ENCODE data around the gene LPXN. TPM values are rescaled to one million over a fixed set of nuclear protein-coding genes. Genes with fewer than 3 reads are reported as not detected.

LPXN gene
- total RNA-seq, 4 donors from 2014 or later, result 4.7 to 5.4 (median 5.3) TPM

- TF ChIP-seq CTCF (IDR thresholded peaks at IDR 0.05) (no peak), POLR2AphosphoS5 (IDR thresholded peaks at IDR 0.05) (no peak), POLR2A (IDR thresholded peaks at IDR 0.05) (no peak), EP300 (IDR thresholded peaks at IDR 0.05) (no peak)
- H3K9me3 ChIP-seq, result no peaks in the 10 kb centered on the region
- no peaks in the 10 kb centered on the region for H3K27me3 ChIP-seq
- no peak for ATAC-seq
- no peaks in the 10 kb centered on the region for H3K36me3 ChIP-seq
- H3K4me3 ChIP-seq, result no peak overlapping the region
- H3K27ac ChIP-seq, result no peak overlapping the region
- no peaks in the 10 kb centered on the region for H3K4me1 ChIP-seq
Observed at GRCh38 chr11:58487170-58487569, 88.5 kb downstream of the LPXN start.

GRCh38 chr11:58485961-58486360 lies 89.7 kb downstream of the LPXN start:
- 63 to 89% methylated on average over 1 of the region's 1 CpG for WGBS, 2 donors (ENCODE audit: low coverage in 1 of 2)
- Histone ChIP-seq H3K27me3 (no peaks in the 10 kb centered on the region), H3K27ac (no peak overlapping the region), H3K4me3 (no peak overlapping the region), H3K36me3 (no peaks in the 10 kb centered on the region), H3K9me3 (no peaks in the 10 kb centered on the region), H3K4me1 (no peaks in the 10 kb centered on the region)
- TF ChIP-seq POLR2AphosphoS5 (IDR thresholded peaks at IDR 0.05) (no peak), POLR2A (IDR thresholded peaks at IDR 0.05) (no peak), CTCF (IDR thresholded peaks at IDR 0.05) (no peak), EP300 (IDR thresholded peaks at IDR 0.05) (no peak)
- no peak for ATAC-seq

Other genes with a start within 250 kb of the LPXN start
- gene OR5B17, start 216.8 kb downstream of the LPXN start, total RNA-seq, result not detected
- gene OR5B3, start 169.0 kb downstream of the LPXN start, total RNA-seq, result not detected
- not detected for gene OR5B2, start 147.7 kb downstream of the LPXN start, total RNA-seq
- not detected for gene OR5B12, start 133.6 kb downstream of the LPXN start, total RNA-seq
- gene OR5B21, start 67.8 kb downstream of the LPXN start, total RNA-seq, result not detected
- 10 to 100 TPM; 64.9 to 94.8 (median 89.7) TPM for gene ZFP91, start 3.2 kb upstream of the LPXN start, total RNA-seq
- gene CNTF, start 46.8 kb upstream of the LPXN start, total RNA-seq, result 1 to 10 TPM; 1.2 to 2.4 (median 1.6) TPM
- 1 to 10 TPM in 1 of 4 donors, under 1 TPM in 1, not detected in 2; 0.67 to 1.1 TPM for gene GLYAT, start 156.1 kb upstream of the LPXN start, total RNA-seq

Measured in gastroesophageal sphincter (tissue), 4 donors.